ENCODE data around the gene NEK1.
A peak's percentile ranks its signal among the peaks of the same experiment; 100 is the strongest.
"Not testable (repeated sequence)": the region's sequence is repeated elsewhere in the genome, so short reads cannot be mapped to it uniquely, and the experiment has no call there.

The NEK1 gene

GRCh38 chr4:169601016-169601771 is 11.2 kb downstream of the NEK1 start:
- no peak for DNase-seq (ENCODE audit: low spot score)

DNA sequence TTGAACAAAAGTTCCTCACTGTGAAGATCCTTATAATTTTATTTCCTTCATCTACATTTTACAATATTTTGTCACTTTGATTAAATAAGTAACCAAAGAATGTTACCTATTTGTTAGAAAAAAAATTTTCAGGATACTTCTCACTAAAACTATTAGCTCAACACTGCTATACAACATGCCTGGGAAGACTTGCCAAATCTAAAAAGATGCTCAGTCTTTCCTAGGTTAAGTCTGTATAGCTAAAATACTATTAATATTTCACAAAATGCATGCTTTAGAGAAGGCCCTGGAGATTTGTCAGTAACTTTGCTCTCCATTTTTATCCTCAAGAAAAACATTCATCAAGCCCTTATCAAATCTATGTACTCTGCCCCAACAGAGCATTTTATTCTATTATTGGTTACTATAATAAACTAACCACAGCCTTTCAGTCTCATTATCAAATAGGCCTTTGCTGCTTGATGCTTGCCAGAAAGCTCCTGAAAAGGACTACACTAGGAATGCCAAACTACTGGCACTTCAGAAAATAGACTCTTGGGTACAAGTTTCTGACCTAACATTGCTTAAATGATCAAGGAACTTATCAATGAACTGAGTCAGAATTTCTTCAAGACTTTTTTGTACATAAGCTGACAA is 17.7 kb downstream of the NEK1 start:
- no peak for DNase-seq (ENCODE audit: low spot score)

DNA sequence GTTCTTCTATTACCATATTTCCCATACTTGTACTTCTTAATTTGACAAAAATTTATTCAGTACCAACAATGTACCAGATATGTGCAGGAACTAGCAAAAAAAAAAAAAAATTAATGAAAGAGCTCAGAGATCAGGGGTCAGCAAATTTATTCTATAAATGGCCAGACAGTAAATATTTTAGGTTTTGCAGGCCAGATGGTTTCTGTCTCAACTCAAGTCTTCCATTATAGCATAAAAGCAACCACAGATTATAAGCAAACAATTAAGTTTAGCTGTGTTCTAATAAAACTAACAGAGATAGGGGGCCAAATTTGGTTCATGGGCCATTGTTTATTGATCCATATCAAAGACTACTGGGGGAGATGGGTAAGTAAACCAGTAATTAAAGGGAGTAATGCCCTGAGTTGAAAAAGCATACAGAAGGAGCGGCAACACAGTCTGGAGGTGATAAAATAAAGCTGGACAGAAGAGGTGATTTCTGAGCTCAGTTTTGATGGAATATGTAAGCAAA is 19.3 kb downstream of the NEK1 start:
- DNase-seq (ENCODE audit: low spot score) = no peak

DNA sequence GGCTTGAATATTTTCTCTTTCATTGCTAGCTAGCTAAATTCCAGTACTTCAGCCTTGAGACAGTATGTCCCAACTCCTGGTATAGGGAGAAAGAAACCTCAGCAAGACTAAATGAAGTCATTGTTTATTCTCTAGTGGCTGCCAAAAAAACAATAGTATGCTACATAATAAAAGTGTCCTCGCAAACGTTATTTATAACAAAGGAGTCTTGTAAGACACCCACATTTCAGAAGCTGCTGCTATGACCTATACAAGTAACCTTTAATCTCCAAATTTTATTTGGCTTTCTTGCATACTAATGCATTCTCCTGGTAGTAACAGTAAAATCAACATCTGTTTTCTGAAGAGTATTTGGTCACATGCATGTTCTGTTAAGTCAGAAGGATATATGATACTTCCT is 28.8 kb downstream of the NEK1 start:
- DNase-seq (ENCODE audit: low spot score) = no peak

GRCh38 chr4:169582706-169583105 is 29.7 kb downstream of the NEK1 start:
- no peak for DNase-seq (ENCODE audit: low spot score)

- DNase-seq (ENCODE audit: low spot score) = no peak
Observed at GRCh38 chr4:169582203-169582602, 30.2 kb downstream of the NEK1 start.

GRCh38 chr4:169573889-169574288 is 38.5 kb downstream of the NEK1 start:
- no peak for DNase-seq (ENCODE audit: low spot score)

GRCh38 chr4:169571435-169571834 is 40.9 kb downstream of the NEK1 start:
- no peak for DNase-seq (ENCODE audit: low spot score)

DNA sequence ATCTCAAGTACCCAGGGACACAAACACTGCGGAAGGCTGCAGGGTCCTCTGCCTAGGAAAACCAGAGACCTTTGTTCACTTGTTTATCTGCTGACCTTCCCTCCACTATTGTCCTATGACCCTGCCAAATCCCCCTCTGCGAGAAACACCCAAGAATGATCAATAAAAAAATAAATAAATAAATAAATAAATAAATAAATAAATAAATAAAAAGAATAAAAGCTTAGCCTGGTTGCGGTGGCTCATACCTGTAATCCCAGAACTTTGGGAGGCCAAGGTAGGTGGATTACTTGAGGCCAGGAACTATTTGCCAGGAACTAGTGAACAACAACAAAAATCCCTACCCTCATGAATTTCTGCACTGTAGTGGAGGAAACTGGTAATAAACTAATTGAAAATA is 41.4 kb downstream of the NEK1 start:
- not testable (repeated sequence) for DNase-seq (ENCODE audit: low spot score)

- not testable (repeated sequence) for DNase-seq (ENCODE audit: low spot score)
Observed at GRCh38 chr4:169570266-169570665, 42.1 kb downstream of the NEK1 start.

DNA sequence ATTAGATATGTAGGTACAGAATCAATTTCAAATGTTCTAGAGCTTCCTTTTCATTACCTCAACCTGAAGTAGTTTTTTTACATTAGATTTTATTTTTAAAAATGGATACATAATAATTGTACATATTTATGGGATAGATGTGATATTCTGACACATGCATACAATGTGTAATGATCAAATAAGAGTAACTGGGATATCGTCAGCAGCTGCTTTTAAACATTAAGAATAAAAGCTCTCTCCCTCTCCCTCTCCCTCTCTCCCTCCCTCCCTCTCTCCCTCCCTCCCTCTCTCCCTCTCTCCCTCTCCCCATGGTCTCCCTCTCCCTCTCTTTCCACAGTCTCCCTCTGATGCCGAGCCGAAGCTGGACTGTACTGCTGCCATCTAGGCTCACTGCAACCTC is 43.2 kb downstream of the NEK1 start:
- DNase-seq (ENCODE audit: low spot score) = not testable (repeated sequence)

GRCh38 chr4:169567916-169568315 is 44.5 kb downstream of the NEK1 start:
- no peak for DNase-seq (ENCODE audit: low spot score)

DNA sequence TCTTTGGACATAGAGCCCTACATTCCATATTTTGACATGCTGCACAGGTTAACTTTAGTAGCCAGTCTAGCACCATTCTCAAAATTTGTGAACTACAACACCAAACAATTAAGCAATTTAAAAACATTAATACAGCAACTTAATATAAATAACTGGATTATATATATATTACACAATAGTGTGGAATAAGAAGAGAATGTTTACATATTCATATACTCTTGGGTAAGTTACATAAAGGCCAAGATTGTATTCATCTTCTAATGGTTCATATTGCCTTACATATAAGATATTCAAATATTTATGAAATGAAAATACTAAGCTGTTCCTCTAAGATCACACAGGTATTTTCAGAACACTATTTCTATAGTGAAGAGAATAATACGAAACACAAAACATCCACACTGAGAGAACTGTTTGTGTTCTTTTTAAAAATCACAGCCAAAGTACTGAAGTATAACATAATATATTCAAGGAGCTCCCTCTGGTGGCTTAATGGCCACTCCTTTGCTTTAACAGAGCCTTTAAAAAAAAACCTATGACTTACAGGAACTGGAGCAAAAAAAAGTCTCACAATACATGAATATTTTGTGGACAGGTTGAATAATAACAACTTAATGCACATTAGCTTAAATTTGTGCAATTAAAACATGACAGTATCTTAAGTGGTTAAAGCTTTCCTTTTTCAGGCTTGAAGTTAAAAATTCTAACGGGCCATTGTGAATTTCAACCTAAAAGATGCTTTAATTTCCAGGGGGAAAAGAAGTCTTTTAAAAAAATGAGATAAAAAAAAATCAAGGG is 46.2 kb downstream of the NEK1 start:
- DNase-seq (ENCODE audit: low spot score) = peak; percentile 47

DNA sequence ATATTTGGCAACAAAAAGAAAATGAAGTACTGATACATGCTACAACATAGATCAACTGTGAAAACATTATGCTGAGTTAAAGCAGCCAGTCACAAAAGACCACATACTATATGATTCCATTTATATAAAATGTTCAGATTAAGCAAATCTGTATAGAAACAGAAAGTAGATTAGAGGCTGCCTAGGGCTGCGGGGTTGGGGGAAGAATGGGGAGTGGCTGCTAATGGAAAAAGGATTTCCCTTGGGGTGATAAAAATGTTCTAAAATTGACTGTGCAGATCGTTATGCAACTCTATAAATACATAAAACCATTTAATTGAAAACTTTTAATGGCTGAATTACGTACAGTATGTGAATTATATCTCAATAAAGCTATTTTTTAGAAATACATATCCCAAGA is 46.8 kb downstream of the NEK1 start:
- DNase-seq (ENCODE audit: low spot score) = no peak

DNA sequence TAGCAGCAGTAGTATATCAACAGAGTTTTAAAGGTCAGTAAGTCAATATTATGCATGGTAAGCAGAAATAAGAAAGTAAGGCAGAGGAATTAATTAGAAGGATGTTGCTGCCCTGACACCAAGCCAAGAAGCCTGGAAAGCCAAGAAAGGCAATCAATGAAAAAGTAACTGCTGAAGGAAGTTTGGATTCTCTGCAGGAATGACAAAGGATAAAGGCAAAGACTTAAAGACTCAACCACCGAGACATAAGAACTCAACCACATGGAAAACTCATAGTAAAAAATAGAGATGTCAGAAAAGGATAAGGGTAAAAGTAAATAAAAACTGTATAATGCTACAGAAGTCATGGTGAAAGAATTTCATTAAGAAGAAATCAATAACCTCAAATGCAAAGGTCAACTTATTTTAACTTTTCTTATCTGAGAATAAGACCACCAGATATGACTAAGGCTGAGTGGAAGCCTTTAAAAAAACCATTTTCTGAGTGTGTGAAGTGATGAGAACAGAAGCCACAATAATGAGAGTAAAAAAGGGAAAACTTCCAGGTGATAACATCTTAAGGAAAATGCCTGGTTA is 55.2 kb downstream of the NEK1 start:
- no peak for DNase-seq (ENCODE audit: low spot score)

GRCh38 chr4:169546548-169546947 is 65.8 kb downstream of the NEK1 start:
- not testable (repeated sequence) for DNase-seq (ENCODE audit: low spot score)

GRCh38 chr4:169540774-169541173 is 71.6 kb downstream of the NEK1 start:
- no peak for DNase-seq (ENCODE audit: low spot score)

- DNase-seq (ENCODE audit: low spot score) = no peak
Observed at GRCh38 chr4:169530048-169530447, 82.3 kb downstream of the NEK1 start.

GRCh38 chr4:169523796-169524195 is 88.6 kb downstream of the NEK1 start:
- no peak for DNase-seq (ENCODE audit: low spot score)

DNA sequence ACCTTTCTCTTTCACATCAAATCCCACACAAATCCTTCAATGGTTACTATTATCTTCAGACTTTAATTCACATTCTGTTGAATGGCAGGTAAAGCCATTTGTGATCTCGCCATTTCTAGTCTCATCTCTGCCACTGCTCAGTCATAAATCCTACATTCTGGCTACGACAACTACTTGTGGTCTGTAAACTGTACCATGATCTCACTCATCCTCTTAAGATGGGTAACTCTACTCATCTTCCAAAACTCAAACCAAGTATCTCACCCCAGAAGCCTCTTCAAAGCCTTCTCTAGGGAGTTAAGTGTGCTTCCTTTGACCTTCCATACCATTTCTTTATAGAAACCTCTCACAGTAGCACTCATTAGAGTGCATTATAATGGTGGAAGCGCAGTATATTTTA is 101.8 kb downstream of the NEK1 start:
- no peak for DNase-seq (ENCODE audit: low spot score)

DNA sequence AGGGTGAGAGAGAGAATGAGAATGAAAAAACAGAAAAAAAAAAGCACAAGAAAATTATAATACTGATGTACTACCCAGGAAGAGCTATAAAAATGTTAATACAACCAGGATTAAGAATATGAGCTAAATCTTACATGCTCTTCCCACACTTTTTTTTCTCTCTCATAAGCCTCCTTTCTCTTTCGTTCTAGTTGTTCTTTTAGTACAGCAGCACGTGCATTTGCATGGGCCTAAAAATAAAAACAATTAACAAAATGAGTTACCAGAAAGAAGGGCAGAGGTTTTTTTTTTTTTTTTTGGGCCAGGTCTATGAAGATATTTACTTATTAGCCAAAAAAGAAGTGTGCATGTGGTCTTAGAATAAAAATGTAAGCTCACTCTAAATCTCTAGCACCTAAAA is 105.5 kb downstream of the NEK1 start:
- no peak for DNase-seq (ENCODE audit: low spot score)

DNA sequence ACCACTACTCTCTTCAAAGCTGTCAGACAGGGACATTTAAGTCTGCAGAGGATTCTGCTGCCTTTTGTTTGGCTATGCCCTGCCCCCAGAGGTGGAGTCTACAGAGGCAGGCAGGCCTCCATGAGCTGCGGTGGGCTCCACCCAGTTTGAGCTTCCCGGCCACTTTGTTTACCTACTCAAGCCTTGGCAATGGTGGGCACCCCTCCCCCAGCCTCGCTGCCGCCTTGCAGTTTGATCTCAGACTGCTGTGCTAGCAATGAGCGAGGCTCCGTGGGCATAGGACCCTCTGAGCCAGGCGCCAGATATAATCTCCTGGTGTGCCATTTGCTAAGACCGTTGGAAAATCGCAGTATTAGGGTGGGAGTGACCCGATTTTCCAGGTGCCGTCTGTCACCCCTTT is 112.5 kb downstream of the NEK1 start:
- not testable (repeated sequence) for DNase-seq (ENCODE audit: low spot score)

Data from CD4-positive, alpha-beta T cell treated with Interleukin-2 at 100 ng/mL for 4 hours (primary cell).